MM.1S (cell line): ENCODE measurements around the gene EIF3C.
"Not testable (repeated sequence)": the region's sequence is repeated elsewhere in the genome, so short reads cannot be mapped to it uniquely, and the experiment has no call there.

Experiments used
- CTCF ChIP-seq: fragments of 300-600 bp; sonication (generic); IDR thresholded peaks from 2 replicates; pipeline ENCODE4 v1.5.1; 2016; ENCODE audit warnings: antibody characterized with exemption, low read length, mixed read lengths
- EZH2 ChIP-seq: fragments of 300-600 bp; sonication (generic); optimal IDR thresholded peaks from 2 replicates; pipeline ENCODE3; 2017; ENCODE audit warnings: low read depth, mild to moderate bottlenecking, antibody characterized with exemption, low read length, mixed read lengths

- TF ChIP-seq EZH2, CTCF: not testable (repeated sequence)
Measured at GRCh38 chr16:28700349-28700748, 10.9 kb upstream of the EIF3C start.
